Activated CD4-positive, alpha-beta T cell treated with anti-CD3 and anti-CD28 coated beads for 48 hours (primary cell): Measurements from ENCODE around the gene CAPZA3.
"Not testable (repeated sequence)": the region's sequence is repeated elsewhere in the genome, so short reads cannot be mapped to it uniquely, and the experiment has no call there.

Source experiments
- DNase-seq: peaks from one replicate; pipeline ENCODE4 v3.0.0-alpha.2; 2020

Gene CAPZA3

GRCh38 chr12:18754124-18754707 is 16.3 kb downstream of the CAPZA3 start:
- DNase-seq, result no peak

GRCh38 chr12:18755341-18755740 is 17.4 kb downstream of the CAPZA3 start:
- DNase-seq, result no peak

- DNase-seq, result not testable (repeated sequence)
Measured at GRCh38 chr12:18766479-18766878, 28.6 kb downstream of the CAPZA3 start.

GRCh38 chr12:18782827-18783226 is 44.9 kb downstream of the CAPZA3 start:
- no peak for DNase-seq

- not testable (repeated sequence) for DNase-seq
Measured at GRCh38 chr12:18785465-18785864, 47.5 kb downstream of the CAPZA3 start.
